HG02642 (cell line): ENCODE measurements around the gene NSF.
"Not testable (repeated sequence)": the region's sequence is repeated elsewhere in the genome, so short reads cannot be mapped to it uniquely, and the experiment has no call there.

Experiments
- ATAC-seq: cut with Tn5 transposase; IDR thresholded peaks from one replicate; pipeline ENCODE4 v1.9.1; 2021; ENCODE audit warnings: mild to moderate bottlenecking; ENCODE audit not compliant: unreplicated experiment, poor library complexity

Gene NSF

GRCh38 chr17:46627452-46627851, 37.0 kb downstream of the NSF start:
- not testable (repeated sequence) for ATAC-seq

- ATAC-seq, result not testable (repeated sequence)
Observed at GRCh38 chr17:46628753-46629436, 38.4 kb downstream of the NSF start.

- not testable (repeated sequence) for ATAC-seq
Observed at GRCh38 chr17:46632146-46632545, 41.7 kb downstream of the NSF start.

GRCh38 chr17:46634844-46635243, 44.4 kb downstream of the NSF start:
- not testable (repeated sequence) for ATAC-seq

- not testable (repeated sequence) for ATAC-seq
Observed at GRCh38 chr17:46641861-46642656, 51.6 kb downstream of the NSF start.

- not testable (repeated sequence) for ATAC-seq
Observed at GRCh38 chr17:46647251-46647650, 56.8 kb downstream of the NSF start.

- not testable (repeated sequence) for ATAC-seq
Observed at GRCh38 chr17:46647688-46648278, 57.3 kb downstream of the NSF start.

GRCh38 chr17:46649246-46649645, 58.8 kb downstream of the NSF start:
- ATAC-seq, result not testable (repeated sequence)

- ATAC-seq, result not testable (repeated sequence)
Observed at GRCh38 chr17:46652024-46652643, 61.7 kb downstream of the NSF start.

- not testable (repeated sequence) for ATAC-seq
Observed at GRCh38 chr17:46658235-46658634, 67.8 kb downstream of the NSF start.

- not testable (repeated sequence) for ATAC-seq
Observed at GRCh38 chr17:46659702-46660101, 69.2 kb downstream of the NSF start.

- not testable (repeated sequence) for ATAC-seq
Observed at GRCh38 chr17:46663123-46663522, 72.7 kb downstream of the NSF start.

GRCh38 chr17:46663552-46663951, 73.1 kb downstream of the NSF start:
- ATAC-seq, result not testable (repeated sequence)

- not testable (repeated sequence) for ATAC-seq
Observed at GRCh38 chr17:46665969-46666368, 75.5 kb downstream of the NSF start.

GRCh38 chr17:46670789-46671188, 80.3 kb downstream of the NSF start:
- ATAC-seq, result not testable (repeated sequence)

- not testable (repeated sequence) for ATAC-seq
Observed at GRCh38 chr17:46672777-46673176, 82.3 kb downstream of the NSF start.

GRCh38 chr17:46677819-46678218, 87.3 kb downstream of the NSF start:
- ATAC-seq, result not testable (repeated sequence)

- not testable (repeated sequence) for ATAC-seq
Observed at GRCh38 chr17:46683653-46684052, 93.2 kb downstream of the NSF start.

GRCh38 chr17:46685284-46685683, 94.8 kb downstream of the NSF start:
- not testable (repeated sequence) for ATAC-seq

GRCh38 chr17:46692196-46692595, 101.7 kb downstream of the NSF start:
- not testable (repeated sequence) for ATAC-seq
